ENCODE data around the gene MYPOP. TPM values are rescaled to one million over a fixed set of nuclear protein-coding genes. Genes with fewer than 3 reads are reported as not detected.

Gene MYPOP
- total RNA-seq, 1 donor from 2014 or later, result 16.2 TPM

- no peak for TF ChIP-seq CTCF (IDR thresholded peaks at IDR 0.05; ENCODE audit: borderline replicate concordance)
- peaks cover 11% of the 10 kb centered on the region for H3K36me3 ChIP-seq
- H3K9me3 ChIP-seq (replicated peaks), result no peaks in the 10 kb centered on the region
- no peak overlapping the region for H3K27ac ChIP-seq (replicated peaks)
- DNase-seq, result no peak
- intact Hi-C loops (cut with micrococcal nuclease), result no loop called here
- H3K27me3 ChIP-seq (ENCODE audit: low read depth), result no peaks in the 10 kb centered on the region
- H3K4me1 ChIP-seq, result peaks cover 25% of the 10 kb centered on the region
- H3K4me3 ChIP-seq, result no peak overlapping the region
Observed at GRCh38 chr19:45889210-45889885, 13.1 kb downstream of the MYPOP start.

GRCh38 chr19:45887200-45887710 lies 15.2 kb downstream of the MYPOP start:
- no peak for DNase-seq
- no peak for TF ChIP-seq CTCF (IDR thresholded peaks at IDR 0.05; ENCODE audit: borderline replicate concordance)
- H3K4me1 ChIP-seq, result peaks cover 46% of the 10 kb centered on the region
- H3K27ac ChIP-seq (replicated peaks), result peak overlapping the region; percentile 95
- H3K4me3 ChIP-seq, result peak overlapping the region; percentile 91
- no peaks in the 10 kb centered on the region for H3K9me3 ChIP-seq (replicated peaks)
- peaks cover 17% of the 10 kb centered on the region for H3K36me3 ChIP-seq
- intact Hi-C loops (cut with micrococcal nuclease), result no loop called here
- no peaks in the 10 kb centered on the region for H3K27me3 ChIP-seq (ENCODE audit: low read depth)

- peak overlapping the region; percentile 91 for H3K4me3 ChIP-seq
- H3K36me3 ChIP-seq, result peaks cover 17% of the 10 kb centered on the region
- DNase-seq, result peak; percentile 91
- H3K27ac ChIP-seq (replicated peaks), result peak overlapping the region; percentile 95
- no peak for TF ChIP-seq CTCF (IDR thresholded peaks at IDR 0.05; ENCODE audit: borderline replicate concordance)
- H3K4me1 ChIP-seq, result peaks cover 49% of the 10 kb centered on the region
- no peaks in the 10 kb centered on the region for H3K9me3 ChIP-seq (replicated peaks)
- H3K27me3 ChIP-seq (ENCODE audit: low read depth), result no peaks in the 10 kb centered on the region
- intact Hi-C loops (cut with micrococcal nuclease), result no loop called here
Observed at GRCh38 chr19:45886427-45887199, 15.8 kb downstream of the MYPOP start.

GRCh38 chr19:45885556-45886426 lies 16.6 kb downstream of the MYPOP start, which contains the start of gene IRF2BP1:
Gene IRF2BP1, minus strand, starts transcription at chr19:45886141. Its CDS starts 367 bp downstream, at chr19:45885774.
- DNase-seq, result peak; percentile 94
- TF ChIP-seq CTCF (IDR thresholded peaks at IDR 0.05; ENCODE audit: borderline replicate concordance), result peak; percentile 7
- Histone ChIP-seq H3K9me3 (replicated peaks) (no peaks in the 10 kb centered on the region), H3K4me3 (peak within 1 kb of the TSS; percentile 91), H3K27me3 (ENCODE audit: low read depth) (no peaks in the 10 kb centered on the region), H3K4me1 (peaks cover 49% of the 10 kb centered on the region), H3K36me3 (peaks cover 16% of the 10 kb centered on the region), H3K27ac (replicated peaks) (peak within 1 kb of the TSS; percentile 95)
- intact Hi-C loops (cut with micrococcal nuclease), result no loop called here

All from left ventricle myocardium inferior (tissue), 1 donor.